H1 (cell line): ENCODE results near the gene NDUFAF8. TPM values are rescaled to one million over a fixed set of nuclear protein-coding genes. Genes with fewer than 3 reads are reported as not detected.

Experiments used
- CTCF ChIA-PET: fragments of 300-600 bp; sonication (Branson Sonifier 250); formaldehyde crosslinking; loops from one replicate; lab custom pipeline; 2021; ENCODE audit not compliant: partially characterized antibody; lab: Charles Lee
- POLR2A ChIA-PET: fragments of 300-600 bp; sonication (Branson Sonifier 250); formaldehyde crosslinking; loops from one replicate; lab custom pipeline; 2021; ENCODE audit warnings: inconsistent platforms; ENCODE audit not compliant: partially characterized antibody; lab: Charles Lee
- DNase-seq, 2 experiments: peaks; one replicate each; pipeline versions ENCODE4 v3.0.0 to v3.0.0-alpha.2; 2010 to 2022; ENCODE audit warnings: low spot score in 2 of 2, low read depth in 1 of 2, mixed read lengths in 1 of 2
- FAIRE-seq: peaks from 2 replicates; lab custom pipeline; 2011; peaks lifted over from hg19 to GRCh38; lab: Jason Lieb, UNC
- H2AFZ ChIP-seq: 2 replicates; pipeline ENCODE4 v1.8.1; 2012; ENCODE audit warnings: low read length, inconsistent platforms
- H2AK5ac ChIP-seq: 2 replicates; pipeline ENCODE4 v1.6.1; 2013; ENCODE audit warnings: low read depth, low read length
- H2BK120ac ChIP-seq: replicated peaks from 2 replicates; pipeline ENCODE3; 2013; ENCODE audit warnings: low read depth, low read length, inconsistent platforms
- H2BK12ac ChIP-seq: 2 replicates; pipeline ENCODE4 v1.6.1; 2013; ENCODE audit warnings: low read depth, low read length
- H2BK15ac ChIP-seq: 2 replicates; pipeline ENCODE4 v1.6.1; 2013; ENCODE audit warnings: low read length
- H2BK20ac ChIP-seq: 2 replicates; pipeline ENCODE4 v1.6.1; 2013; ENCODE audit warnings: low read length
- H2BK5ac ChIP-seq: 2 replicates; pipeline ENCODE4 v1.6.1; 2013; ENCODE audit warnings: low read depth, low read length
- H3K14ac ChIP-seq: 2 replicates; pipeline ENCODE4 v1.6.1; 2013; ENCODE audit warnings: inconsistent platforms; ENCODE audit not compliant: insufficient read length
- H3K18ac ChIP-seq: 2 replicates; pipeline ENCODE4 v1.6.1; 2013; ENCODE audit warnings: low read length; ENCODE audit errors: extremely low read depth
- H3K23ac ChIP-seq: 2 replicates; pipeline ENCODE4 v1.6.1; 2013; ENCODE audit warnings: inconsistent platforms; ENCODE audit not compliant: insufficient read length
- H3K23me2 ChIP-seq: 2 replicates; pipeline ENCODE4 v1.6.1; 2013; ENCODE audit warnings: low read depth, low read length
- H3K27ac ChIP-seq: 2 replicates; pipeline ENCODE4 v1.6.1; 2011; ENCODE audit warnings: low read depth, low read length, inconsistent platforms
- H3K27me3 ChIP-seq, 4 experiments: replicated peaks in 1 of 4; 1 replicate in 1 of 4; 2 replicates in 3 of 4; pipeline versions ENCODE4 v1.6.1 to v1.8.1; 2011 to 2013; ENCODE audit warnings: low read length in 3 of 4, mild to moderate bottlenecking in 3 of 4, inconsistent platforms in 2 of 4, mixed read lengths in 2 of 4, moderate library complexity in 1 of 4; ENCODE audit not compliant: control insufficient read depth in 3 of 4, insufficient read depth in 3 of 4; ENCODE audit errors: extremely low read depth in 1 of 4
- H3K36me3 ChIP-seq, 4 experiments: 2 replicates each; pipeline versions ENCODE4 v1.6.1 to v1.8.1; 2011 to 2013; ENCODE audit warnings: mild to moderate bottlenecking in 4 of 4, low read length in 3 of 4, moderate library complexity in 2 of 4, control low read depth in 1 of 4, inconsistent platforms in 1 of 4; ENCODE audit not compliant: insufficient read depth in 4 of 4, control insufficient read depth in 2 of 4
- H3K4ac ChIP-seq: replicated peaks from 2 replicates; pipeline ENCODE3; 2013; ENCODE audit warnings: low read length, low read depth, mixed read lengths, inconsistent platforms; ENCODE audit not compliant: insufficient read length
- H3K4me1 ChIP-seq, 4 experiments: replicated peaks in 1 of 4; 1 replicate in 1 of 4; 2 replicates in 3 of 4; pipeline versions ENCODE4 v1.6.1 to v1.8.1; 2011 to 2013; ENCODE audit warnings: low read length in 3 of 4, inconsistent platforms in 2 of 4, mixed read lengths in 1 of 4; ENCODE audit not compliant: insufficient read depth in 4 of 4, control insufficient read depth in 3 of 4
- H3K4me2 ChIP-seq, 2 experiments: 2 replicates each; pipeline versions ENCODE4 v1.6.1 to v1.8.1; 2011 to 2013; ENCODE audit warnings: low read depth in 2 of 2, low read length in 2 of 2, control low read depth in 1 of 2, inconsistent platforms in 1 of 2, mild to moderate bottlenecking in 1 of 2; ENCODE audit not compliant: insufficient read depth in 1 of 2
- H3K4me3 ChIP-seq, 4 experiments: fragments of 200-600, 300-600 bp in 1 of 4; sonication (generic), shearing (Covaris generic), sonication (Bioruptor Twin) in 1 of 4; 2 replicates each; pipeline versions ENCODE4 v1.5.1 to v1.8.1; 2011 to 2016; ENCODE audit warnings: low read length in 4 of 4, low read depth in 3 of 4, control low read depth in 2 of 4, inconsistent platforms in 2 of 4, mild to moderate bottlenecking in 2 of 4, mixed read lengths in 1 of 4, moderate library complexity in 1 of 4; ENCODE audit not compliant: insufficient read depth in 2 of 4; ENCODE audit errors: extremely low read depth in 1 of 4
- H3K56ac ChIP-seq: replicated peaks from 2 replicates; pipeline ENCODE3; 2013; ENCODE audit warnings: low read depth, mild to moderate bottlenecking, mixed read lengths, low read length, inconsistent platforms; ENCODE audit not compliant: insufficient read length
- H3K79me1 ChIP-seq: 2 replicates; pipeline ENCODE4 v1.6.1; 2013; ENCODE audit warnings: low read depth, low read length, control low read depth
- H3K79me2 ChIP-seq, 2 experiments: 2 replicates each; pipeline versions ENCODE4 v1.6.1 to v1.8.1; 2012 to 2013; ENCODE audit warnings: low read length in 2 of 2, mild to moderate bottlenecking in 2 of 2, inconsistent platforms in 1 of 2; ENCODE audit not compliant: insufficient read depth in 2 of 2, control insufficient read depth in 1 of 2
- H3K9ac ChIP-seq, 4 experiments: replicated peaks in 1 of 4; 1 replicate in 1 of 4; 2 replicates in 3 of 4; pipeline versions ENCODE4 v1.6.1 to v1.8.1; 2011 to 2013; ENCODE audit warnings: low read depth in 3 of 4, low read length in 3 of 4, control low read depth in 2 of 4, mild to moderate bottlenecking in 2 of 4, moderate library complexity in 2 of 4, inconsistent platforms in 1 of 4; ENCODE audit errors: extremely low read depth in 1 of 4
- H3K9me3 ChIP-seq, 2 experiments: 2 replicates each; pipeline versions ENCODE4 v1.6.1 to v1.8.1; 2012 to 2013; ENCODE audit warnings: mild to moderate bottlenecking in 2 of 2, moderate library complexity in 2 of 2, control low read depth in 1 of 2, inconsistent platforms in 1 of 2, low read depth in 1 of 2, low read length in 1 of 2, mixed read lengths in 1 of 2; ENCODE audit not compliant: insufficient read depth in 2 of 2
- H4K20me1 ChIP-seq, 2 experiments: replicated peaks in 1 of 2; 2 replicates each; pipeline versions ENCODE3 to v1.8.1; 2011 to 2013; ENCODE audit warnings: inconsistent platforms in 2 of 2, low read length in 2 of 2, mild to moderate bottlenecking in 1 of 2; ENCODE audit not compliant: insufficient read depth in 2 of 2, control insufficient read depth in 1 of 2
- H4K5ac ChIP-seq: 2 replicates; pipeline ENCODE4 v1.6.1; 2013; ENCODE audit warnings: low read length, low read depth, mixed read lengths, inconsistent platforms; ENCODE audit not compliant: insufficient read length
- H4K8ac ChIP-seq: 2 replicates; pipeline ENCODE4 v1.8.0; 2013; ENCODE audit warnings: mild to moderate bottlenecking, moderate library complexity, low read length, inconsistent platforms; ENCODE audit not compliant: insufficient read depth; ENCODE audit errors: extremely low read depth
- H4K91ac ChIP-seq: replicated peaks from 2 replicates; pipeline ENCODE3; 2013; ENCODE audit warnings: low read length, mixed read lengths, inconsistent platforms; ENCODE audit not compliant: insufficient read length
- ASH2L ChIP-seq: fragments of 200-600, 300-600 bp; sonication (generic); IDR thresholded peaks from one replicate; pipeline ENCODE4 v1.7.1; 2017; ENCODE audit warnings: low read length
- BACH1 ChIP-seq: IDR thresholded peaks from 2 replicates; pipeline ENCODE4 v1.6.1; 2012; ENCODE audit warnings: low read length, improper control_type of control experiment
- GABPA ChIP-seq: IDR thresholded peaks from 2 replicates; pipeline ENCODE4 v1.6.1; 2011; ENCODE audit warnings: mild to moderate bottlenecking, low read length, moderate library complexity, borderline replicate concordance; ENCODE audit not compliant: insufficient read depth
- MAFK ChIP-seq: IDR thresholded peaks from 2 replicates; pipeline ENCODE4 v1.6.1; 2012; ENCODE audit warnings: low read depth, mild to moderate bottlenecking, improper control_type of control experiment, low read length
- NRF1 ChIP-seq: IDR thresholded peaks from 2 replicates; pipeline ENCODE4 v1.6.1; 2011; ENCODE audit warnings: mild to moderate bottlenecking, low read depth, low read length, improper control_type of control experiment
- POLR2AphosphoS5 ChIP-seq: IDR thresholded peaks from 2 replicates; pipeline ENCODE4 v1.6.1; 2011; ENCODE audit warnings: low read depth, low read length
- SIX5 ChIP-seq: IDR thresholded peaks from 2 replicates; pipeline ENCODE4 v1.6.1; 2011; ENCODE audit warnings: mild to moderate bottlenecking, low read depth, low read length
- SP1 ChIP-seq: IDR thresholded peaks from 2 replicates; pipeline ENCODE4 v1.6.1; 2011; ENCODE audit warnings: low read depth, low read length
- SP2 ChIP-seq: IDR thresholded peaks from 2 replicates; pipeline ENCODE4 v1.6.1; 2012; ENCODE audit warnings: mild to moderate bottlenecking, low read length, inconsistent platforms
- SP4 ChIP-seq: IDR thresholded peaks from 2 replicates; pipeline ENCODE4 v1.6.1; 2012; ENCODE audit warnings: low read length, inconsistent platforms
- SRF ChIP-seq: IDR thresholded peaks from 2 replicates; pipeline ENCODE4 v1.6.1; 2011; ENCODE audit warnings: mild to moderate bottlenecking, low read depth, low read length, moderate library complexity
- WGBS, 2 experiments: shearing (Covaris generic) in 1 of 2; methylation state at CpG; one replicate each; pipeline versions ENCODE4 v1.1.6 to v1.1.7; 2013 to 2015; ENCODE audit warnings: low lambda C conversion rate in 2 of 2, mixed read lengths in 2 of 2, inconsistent platforms in 1 of 2, low coverage in 1 of 2, missing lambda C conversion rate in 1 of 2; ENCODE audit not compliant: insufficient replicate concordance in 2 of 2, insufficient coverage in 1 of 2, insufficient read length in 1 of 2; ENCODE audit errors: extremely low coverage in 1 of 2, missing lambda C conversion rate in 1 of 2; 5-methylcytosine and 5-hydroxymethylcytosine counted together
- polyA plus RNA-seq, 7 experiments: library from polyadenylated mRNA; depleted of rRNA in 3 of 7; stranded (reverse) in 5 of 7; unstranded in 2 of 7; fragments of >200 nt in 5 of 7; fragments of 200-250 nt in 2 of 7; gene quantifications; 1 replicate in 5 of 7; 2 replicates in 1 of 7; 4 replicates in 1 of 7; pipeline versions ENCODE4 v1.2.1 to v1.2.3, GENCODE V29; 2011 to 2013; ENCODE audit warnings: missing spikeins in 2 of 7, mixed read lengths in 2 of 7
- total RNA-seq: library from RNA; stranded (reverse); fragmentation: NEBNext Ultra II Directional; extraction: Animal tissue kit (Norgen Biotek cat#: 25700); gene quantifications from 2 replicates; pipeline ENCODE4 v1.2.1, GENCODE V29; 2021

Gene NDUFAF8
- total and polyA plus RNA-seq, 2 of the 8 experiments (the other 6 are each of a cell fraction or from before 2014, with no cell fraction given), result 48.9 to 91.1 TPM

GRCh38 chr17:81191646-81192045, 47.5 kb upstream of the NDUFAF8 start:
- no peak overlapping the region for H3K4me3 ChIP-seq
- peaks cover 0 to 20% (median 3%) of the 10 kb centered on the region in 4 experiments; a peak in 3 of 8 replicates for H3K36me3 ChIP-seq
- no peak overlapping the region for H4K91ac ChIP-seq
- H3K23ac ChIP-seq, result no peak overlapping the region
- no peak overlapping the region for H3K18ac ChIP-seq
- H3K23me2 ChIP-seq, result no peaks in the 10 kb centered on the region
- WGBS, 2 experiments, result 84% methylated on average over 14 of the region's 14 CpGs; no CpG with 5 or more reads in 1 of the 2 experiments
- no peaks in the 10 kb centered on the region for H3K27me3 ChIP-seq
- H3K4me2 ChIP-seq, result no peak overlapping the region
- no peak overlapping the region for H4K5ac ChIP-seq
- no peak overlapping the region for H2AK5ac ChIP-seq
- no peaks in the 10 kb centered on the region for H3K79me2 ChIP-seq
- H3K9me3 ChIP-seq, result no peaks in the 10 kb centered on the region
- no peak overlapping the region for H2BK5ac ChIP-seq
- FAIRE-seq (no peak), DNase-seq (no peak)
- no peaks in the 10 kb centered on the region for H3K4me1 ChIP-seq
- peaks cover 0 to 2% of the 10 kb centered on the region in 2 experiments for H4K20me1 ChIP-seq
- POLR2A ChIA-PET, result no interaction called here
- no peak overlapping the region for H2BK20ac ChIP-seq
- peak overlapping the region; percentile 51; the same call in 1 of the 2 replicates for H4K8ac ChIP-seq
- H3K79me1 ChIP-seq, result no peaks in the 10 kb centered on the region
- H2AFZ ChIP-seq, result no peak overlapping the region
- no peak overlapping the region for H2BK12ac ChIP-seq
- CTCF ChIA-PET, result interaction anchor here (0.8 to 3.2 kb wide), 3 partner anchors 9 to 62 kb away, joined by 3 to 25 read pairs (median 7); no protein-coding TSS in a partner anchor
- no peak overlapping the region for H3K56ac ChIP-seq
- no peak overlapping the region for H2BK15ac ChIP-seq
- H2BK120ac ChIP-seq, result no peak overlapping the region
- TF ChIP-seq SRF, result no peak
- no peak for TF ChIP-seq ASH2L
- TF ChIP-seq MAFK, result no peak
- TF ChIP-seq NRF1, result no peak
- TF ChIP-seq BACH1, result no peak
- TF ChIP-seq GABPA, result no peak
- TF ChIP-seq SP4, result no peak
- TF ChIP-seq POLR2AphosphoS5, result no peak
- TF ChIP-seq SIX5, result no peak
- no peak for TF ChIP-seq SP1
- no peak for TF ChIP-seq SP2
- no peak overlapping the region for H3K9ac ChIP-seq
- H3K14ac ChIP-seq, result no peak overlapping the region
- no peak overlapping the region for H3K4ac ChIP-seq
- H3K27ac ChIP-seq, result no peak overlapping the region
